GM12878 (cell line): Measurements from ENCODE around the gene CIRBP. TPM values are rescaled to one million over a fixed set of nuclear protein-coding genes. Genes with fewer than 3 reads are reported as not detected.

Experiments used
- ATAC-seq: fragments of 200-7000 bp; cut with Tn5 transposase; 3 replicates; pipeline ENCODE4 v1.9.1; 2020; ENCODE audit warnings: mild to moderate bottlenecking, moderate library complexity
- BruUV-seq: library from RNA; stranded (reverse); fragments of 400-500 nt; replicated peaks from 2 replicates; lab custom pipeline; 2021; lab: Mats Ljungman, UMichigan
- CTCF ChIA-PET: fragments of 300-600 bp; sonication (Branson Sonifier 250); formaldehyde crosslinking; extraction: SDS; loops from one replicate; lab custom pipeline; 2021; ENCODE audit warnings: inconsistent platforms; lab: Yijun Ruan, JAX
- POLR2A ChIA-PET: fragments of 350-600 bp; formaldehyde crosslinking; extraction: SDS; loops from one replicate; lab custom pipeline; 2021; ENCODE audit warnings: inconsistent platforms; lab: Charles Lee
- RAD21 ChIA-PET: fragments of 300-600 bp; sonication (Branson Sonifier 250); formaldehyde crosslinking; loops from one replicate; lab custom pipeline; 2023; ENCODE audit warnings: antibody characterized with exemption; ENCODE audit not compliant: unreplicated experiment; lab: Charles Lee
- SMC1A ChIA-PET: fragments of 300-600 bp; sonication (Branson Sonifier 250); formaldehyde crosslinking; loops from one replicate; lab custom pipeline; 2023; ENCODE audit not compliant: unreplicated experiment, uncharacterized antibody; lab: Charles Lee
- DNase-seq: peaks from one replicate; pipeline ENCODE4 v3.0.0-alpha.2; 2011; ENCODE audit warnings: low read depth, low spot score
- FAIRE-seq: peaks from 3 replicates; lab custom pipeline; 2011; peaks lifted over from hg19 to GRCh38; lab: Jason Lieb, UNC
- H2AFZ ChIP-seq: 2 replicates; pipeline ENCODE4 v1.6.0; 2011; ENCODE audit warnings: low read depth, low read length, control low read depth; ENCODE audit not compliant: control insufficient read depth
- H3K27ac ChIP-seq: 2 replicates; pipeline ENCODE4 v1.5.1; 2011; ENCODE audit warnings: control low read depth; ENCODE audit not compliant: control insufficient read depth, insufficient read depth
- H3K27me3 ChIP-seq, 2 experiments: replicated peaks in 1 of 2; 2 replicates each; pipeline versions ENCODE4 v1.6.0 to v1.6.1; 2011; ENCODE audit warnings: low read length in 1 of 2; ENCODE audit not compliant: control insufficient read depth in 2 of 2, insufficient read depth in 2 of 2
- H3K36me3 ChIP-seq, 2 experiments: 2 replicates each; pipeline ENCODE4 v1.5.1; 2011; ENCODE audit warnings: low read length in 1 of 2; ENCODE audit not compliant: control insufficient read depth in 2 of 2, insufficient read depth in 2 of 2
- H3K4me1 ChIP-seq: 2 replicates; pipeline ENCODE4 v1.6.1; 2011; ENCODE audit warnings: mild to moderate bottlenecking, low read length, moderate library complexity, mixed read lengths; ENCODE audit not compliant: control insufficient read depth, insufficient read depth
- H3K4me2 ChIP-seq: 2 replicates; pipeline ENCODE4 v1.6.0; 2011; ENCODE audit warnings: control low read depth; ENCODE audit not compliant: control insufficient read depth, insufficient read depth
- H3K4me3 ChIP-seq: fragments of 200-600 bp; sonication (generic); 2 replicates; pipeline ENCODE4 v1.5.1; 2016
- H3K79me2 ChIP-seq: 2 replicates; pipeline ENCODE4 v1.6.0; 2011; ENCODE audit warnings: low read length; ENCODE audit not compliant: control insufficient read depth, insufficient read depth
- H3K9ac ChIP-seq: 2 replicates; pipeline ENCODE4 v1.8.0; 2011; ENCODE audit warnings: low read length, control low read depth, mixed read lengths; ENCODE audit not compliant: control insufficient read depth, insufficient read depth
- H3K9me3 ChIP-seq: replicated peaks from 3 replicates; pipeline ENCODE4 v1.5.1; 2011; ENCODE audit warnings: mild to moderate bottlenecking, low read length; ENCODE audit not compliant: control insufficient read depth, insufficient read depth
- H4K20me1 ChIP-seq: 2 replicates; pipeline ENCODE4 v1.6.0; 2011; ENCODE audit not compliant: control insufficient read depth, insufficient read depth
- CHD4 ChIP-seq: fragments of 200-600 bp; sonication (generic); IDR thresholded peaks from 2 replicates; pipeline ENCODE4 v1.6.1; 2016; ENCODE audit warnings: mild to moderate bottlenecking
- EP300 ChIP-seq, 2 experiments: fragments of 150-350 bp in 1 of 2; IDR thresholded peaks; 2 replicates each; pipeline ENCODE4 v1.6.1; 2011 to 2012; ENCODE audit warnings: low read depth in 2 of 2, low read length in 2 of 2, borderline replicate concordance in 1 of 2, improper control_type of control experiment in 1 of 2, inconsistent platforms in 1 of 2; ENCODE audit not compliant: control insufficient read depth in 1 of 2
- HCFC1 ChIP-seq: fragments of 150-350 bp; IDR thresholded peaks from 2 replicates; pipeline ENCODE4 v1.6.1; 2014; ENCODE audit warnings: low read length
- HDGF ChIP-seq: fragments of 450-650 bp; IDR thresholded peaks from 2 replicates; pipeline ENCODE4 v1.6.1; 2016; ENCODE audit warnings: antibody characterized with exemption
- IRF3 ChIP-seq: fragments of 450-650 bp; IDR thresholded peaks from 2 replicates; pipeline ENCODE4 v1.6.1; 2014; ENCODE audit warnings: mild to moderate bottlenecking
- JUNB ChIP-seq: IDR thresholded peaks from 2 replicates; pipeline ENCODE4 v1.6.1; 2016; ENCODE audit warnings: antibody characterized with exemption, mild to moderate bottlenecking
- MYB ChIP-seq: fragments of 150-350 bp; IDR thresholded peaks from 2 replicates; pipeline ENCODE4 v1.6.1; 2014; ENCODE audit warnings: mild to moderate bottlenecking, low read depth, low read length, borderline replicate concordance
- NR2F1 ChIP-seq: fragments of 450-650 bp; conservative IDR thresholded peaks from 2 replicates; pipeline ENCODE4 v1.6.1; 2017; ENCODE audit warnings: mild to moderate bottlenecking
- POLR2A ChIP-seq: IDR thresholded peaks from 2 replicates; pipeline ENCODE4 v1.6.1; 2011; ENCODE audit warnings: low read depth, mild to moderate bottlenecking, low read length
- POLR2AphosphoS2 ChIP-seq: IDR thresholded peaks from 2 replicates; pipeline ENCODE4 v1.6.1; 2011; ENCODE audit warnings: low read depth, mild to moderate bottlenecking, low read length, improper control_type of control experiment, moderate library complexity
- SMAD1 ChIP-seq: fragments of 450-650 bp; IDR thresholded peaks from 2 replicates; pipeline ENCODE4 v1.6.1; 2018; ENCODE audit warnings: mild to moderate bottlenecking, low read depth; ENCODE audit not compliant: partially characterized antibody
- SMAD5 ChIP-seq: IDR thresholded peaks from 2 replicates; pipeline ENCODE4 v1.6.1; 2016; ENCODE audit warnings: antibody characterized with exemption, low read depth
- SUZ12 ChIP-seq: fragments of 200-600 bp; sonication (generic); IDR thresholded peaks from one replicate; pipeline ENCODE4 v1.6.1; 2018; ENCODE audit warnings: antibody characterized with exemption, mild to moderate bottlenecking; ENCODE audit not compliant: unreplicated experiment
- ZNF622 ChIP-seq: fragments of 450-650 bp; IDR thresholded peaks from 2 replicates; pipeline ENCODE4 v1.6.1; 2017; ENCODE audit warnings: mild to moderate bottlenecking, inconsistent platforms
- ZZZ3 ChIP-seq: IDR thresholded peaks from 2 replicates; pipeline ENCODE4 v1.6.1; 2011; ENCODE audit warnings: low read depth; ENCODE audit not compliant: control insufficient read depth, insufficient read length
- WGBS: methylation state at CpG from one replicate; pipeline ENCODE4 v1.1.6; 2016; ENCODE audit warnings: low lambda C conversion rate; ENCODE audit not compliant: insufficient replicate concordance, insufficient coverage; ENCODE audit errors: missing lambda C conversion rate; 5-methylcytosine and 5-hydroxymethylcytosine counted together
- in situ Hi-C: fragments of 300-500 bp; cut with MboI; formaldehyde crosslinking; loops from 9 replicates; pipeline ENCODE4 v1.14.3; 2018; ENCODE audit warnings: mixed read lengths
- intact Hi-C: fragments of 100-400 bp; cut with micrococcal nuclease; formaldehyde crosslinking; loops from one replicate; pipeline ENCODE4 v1.14.2; 2022; ENCODE audit not compliant: unreplicated experiment
- polyA plus RNA-seq, 11 experiments: library from polyadenylated mRNA; depleted of rRNA in 4 of 11; unstranded in 6 of 11; stranded (reverse) in 5 of 11; fragments of >200 nt; fragmentation: Nextera tagmentation in 4 of 11; fragmentation: Illumina TruSeq in 1 of 11; extraction: Ambion mirVana in 4 of 11; extraction: Trizol in 1 of 11; gene quantifications; 1 replicate in 1 of 11; 2 replicates in 10 of 11; pipeline versions ENCODE4 v1.2.1 to v1.2.3, GENCODE V29; 2011 to 2016; ENCODE audit warnings: inconsistent platforms in 2 of 11, missing spikeins in 2 of 11, low read depth in 1 of 11
- total RNA-seq, 4 experiments: library from RNA; depleted of rRNA in 3 of 4; stranded (reverse); fragments of >200 nt in 3 of 4; fragmentation: Illumina TruSeq in 1 of 4; extraction: Trizol in 1 of 4; gene quantifications; 2 replicates each; pipeline versions ENCODE4 v1.2.1 to v1.2.3, GENCODE V29; 2013 to 2021

Gene CIRBP
- total and polyA plus RNA-seq, 10 of the 15 experiments (the other 5 are each of a cell fraction or from before 2014, with no cell fraction given): 27.6 to 335 (median 229) TPM

- intact Hi-C loops: no loop called here
Observed at GRCh38 chr19:1274081-1274851, 5.1 kb downstream of the CIRBP start.

GRCh38 chr19:1274852-1275259 lies 5.7 kb downstream of the CIRBP start:
- Histone ChIP-seq H3K79me2 (peaks cover 63% of the 10 kb centered on the region), H3K4me2 (peak overlapping the region; percentile 85), H3K9ac (peak overlapping the region; percentile 96; the same call in 1 of the 2 replicates), H3K27me3 (no peaks in the 10 kb centered on the region), H3K27ac (peak overlapping the region; percentile 97), H3K4me3 (peak overlapping the region; percentile 85; the same call in 1 of the 2 replicates), H3K4me1 (peaks cover 26% of the 10 kb centered on the region), H3K36me3 (peaks cover 41 to 49% of the 10 kb centered on the region in 2 experiments), H4K20me1 (no peaks in the 10 kb centered on the region; the same call in 1 of the 2 replicates), H3K9me3 (no peaks in the 10 kb centered on the region), H2AFZ (peak overlapping the region; percentile 11; the same call in 1 of the 2 replicates)
- WGBS: 32% methylated on average over 32 of the region's 44 CpGs
- no TSS peak for BruUV-seq
- RAD21 ChIA-PET: interaction anchor here (1.0 to 3.9 kb wide), 3 partner anchors 9 to 98 kb away, joined by 5 to 29 read pairs (median 5); no protein-coding TSS in a partner anchor
- CTCF ChIA-PET: interaction anchor here (1.0 to 1.5 kb wide), 3 partner anchors 8 to 162 kb away, joined by 3 to 8 read pairs (median 6); no protein-coding TSS in a partner anchor
- FAIRE-seq (no peak), DNase-seq (no peak), ATAC-seq (no peak)
- in situ Hi-C loops (loop anchor here (5.0 kb wide), 1 partner anchor 97 kb away; no protein-coding TSS in a partner anchor), intact Hi-C loops (no loop called here)
- SMC1A ChIA-PET: interaction anchor here (1.0 kb wide), 1 partner anchor 30 kb away, joined by 5 read pairs; no protein-coding TSS in a partner anchor
- POLR2A ChIA-PET: interaction anchor here (0.6 to 1.2 kb wide), 5 partner anchors 8 to 962 kb away, joined by 3 to 7 read pairs (median 6); no protein-coding TSS in a partner anchor
- no peak for TF ChIP-seq IRF3
- no peak for TF ChIP-seq SMAD1
- TF ChIP-seq POLR2AphosphoS2: 0 out of 2 replicates have a peak, but pooled peaks have one; percentile 12
- no peak for TF ChIP-seq SMAD5
- TF ChIP-seq NR2F1: no peak
- TF ChIP-seq ZZZ3: no peak
- 0 out of 2 replicates have a peak, but pooled peaks have one; percentile 64 for TF ChIP-seq HDGF
- TF ChIP-seq CHD4: no peak
- TF ChIP-seq ZNF622: no peak
- no peak for TF ChIP-seq EP300 (IDR thresholded peaks at IDR 0.05; ENCODE audit: borderline replicate concordance in 1 of 2, control insufficient read depth in 1 of 2, low read depth in 2 of 2, low read length in 2 of 2)
- no peak for TF ChIP-seq JUNB
- no peak for TF ChIP-seq SUZ12

More at GRCh38 chr19:1274081-1274851, 5.1 kb downstream of the CIRBP start:
- H3K4me1 ChIP-seq: peaks cover 26% of the 10 kb centered on the region
- H3K36me3 ChIP-seq: peaks cover 35 to 47% of the 10 kb centered on the region in 2 experiments
- H3K79me2 ChIP-seq: peaks cover 69% of the 10 kb centered on the region
- peak overlapping the region; percentile 85; the same call in 1 of the 2 replicates for H3K4me3 ChIP-seq
- H3K9me3 ChIP-seq: no peaks in the 10 kb centered on the region
- no peak overlapping the region; the same call in 1 of the 2 replicates for H3K27ac ChIP-seq
- ATAC-seq (no peak), FAIRE-seq (no peak)
- H3K27me3 ChIP-seq: no peaks in the 10 kb centered on the region
- POLR2A ChIA-PET: interaction anchor here (0.6 to 1.7 kb wide), 3 partner anchors 15 to 71 kb away, joined by 3 to 8 read pairs (median 4); no protein-coding TSS in a partner anchor
- CTCF ChIA-PET: interaction anchor here (1.0 to 4.0 kb wide), 2 partner anchors 30 to 56 kb away, joined by 6 to 32 read pairs; no protein-coding TSS in a partner anchor
- in situ Hi-C loops: no loop called here
- H3K9ac ChIP-seq: no peak overlapping the region; the same call in 1 of the 2 replicates
- RAD21 ChIA-PET: interaction anchor here (3.9 kb wide), 1 partner anchor 30 kb away, joined by 29 read pairs; no protein-coding TSS in a partner anchor
- SMC1A ChIA-PET: interaction anchor here (0.9 kb wide), 1 partner anchor 30 kb away, joined by 4 read pairs; no protein-coding TSS in a partner anchor
- 92% methylated on average over 42 of the region's 46 CpGs for WGBS
- no peak for TF ChIP-seq HCFC1
- 0 out of 2 replicates have a peak, but pooled peaks have one; percentile 32 for TF ChIP-seq SMAD5
- TF ChIP-seq MYB: no peak
- TF ChIP-seq POLR2A: peak; percentile 52
- TF ChIP-seq, all 136 proteins: peak for 2
- TSS peak; percentile 75 for BruUV-seq
- Histone ChIP-seq H2AFZ (no peak overlapping the region), H3K4me2 (peak overlapping the region; percentile 85), H4K20me1 (no peaks in the 10 kb centered on the region; the same call in 1 of the 2 replicates)
- no peak for DNase-seq
